RWPE2 (cell line): Measurements from ENCODE around the gene HS6ST1.

ENCODE experiments used
- ATAC-seq: fragments of 200-7000 bp; cut with Tn5 transposase; 3 replicates; pipeline ENCODE4 v1.9.1; 2021; ENCODE audit warnings: low read depth
- DNase-seq: peaks from one replicate; pipeline ENCODE4 v3.0.0-alpha.2; 2020; ENCODE audit warnings: low spot score
- H3K27ac ChIP-seq: fragments of 450-650 bp; 2 replicates; pipeline ENCODE4 v1.5.1; 2017; ENCODE audit warnings: mild to moderate bottlenecking; ENCODE audit not compliant: poor library complexity, severe bottlenecking
- H3K27me3 ChIP-seq: fragments of 250-450 bp; sonication (Bioruptor Pico); 2 replicates; pipeline ENCODE4 v1.5.1; 2021; ENCODE audit warnings: mild to moderate bottlenecking, moderate library complexity; ENCODE audit not compliant: insufficient read depth, poor library complexity, severe bottlenecking
- H3K36me3 ChIP-seq: fragments of 250-450 bp; sonication (Bioruptor Pico); 2 replicates; pipeline ENCODE4 v1.5.1; 2020; ENCODE audit warnings: low read depth, mild to moderate bottlenecking, moderate library complexity
- H3K4me1 ChIP-seq: fragments of 250-450 bp; sonication (Bioruptor Pico); 2 replicates; pipeline ENCODE4 v1.5.1; 2021; ENCODE audit warnings: mild to moderate bottlenecking, moderate library complexity; ENCODE audit not compliant: insufficient read depth, poor library complexity, severe bottlenecking
- H3K4me3 ChIP-seq: fragments of 250-450 bp; sonication (Bioruptor Pico); 2 replicates; pipeline ENCODE4 v1.5.1; 2021; ENCODE audit warnings: mild to moderate bottlenecking, moderate library complexity; ENCODE audit not compliant: severe bottlenecking
- H3K9me3 ChIP-seq: fragments of 250-450 bp; sonication (Bioruptor Pico); 2 replicates; pipeline ENCODE4 v1.5.1; 2021; ENCODE audit warnings: mild to moderate bottlenecking, moderate library complexity; ENCODE audit not compliant: severe bottlenecking
- CTCF ChIP-seq: fragments of 450-650 bp; IDR thresholded peaks from one replicate; pipeline ENCODE4 v1.5.1; 2017; ENCODE audit warnings: mild to moderate bottlenecking, moderate library complexity; ENCODE audit not compliant: poor library complexity, severe bottlenecking

HS6ST1 gene

GRCh38 chr2:128299628-128300027, 19.0 kb downstream of the HS6ST1 start:
- Histone ChIP-seq H3K4me3 (no peak overlapping the region), H3K36me3 (no peaks in the 10 kb centered on the region), H3K9me3 (no peaks in the 10 kb centered on the region), H3K27ac (no peak overlapping the region), H3K27me3 (no peaks in the 10 kb centered on the region), H3K4me1 (peaks cover 33% of the 10 kb centered on the region)
- ATAC-seq: no peak
- TF ChIP-seq CTCF: no peak
- DNase-seq: no peak

GRCh38 chr2:128298846-128299507, 19.7 kb downstream of the HS6ST1 start:
- H3K4me1 ChIP-seq: peaks cover 28% of the 10 kb centered on the region
- no peaks in the 10 kb centered on the region for H3K9me3 ChIP-seq
- H3K27me3 ChIP-seq: no peaks in the 10 kb centered on the region
- ATAC-seq (no peak), DNase-seq (no peak)
- no peak overlapping the region for H3K27ac ChIP-seq
- no peaks in the 10 kb centered on the region for H3K36me3 ChIP-seq
- no peak overlapping the region for H3K4me3 ChIP-seq
- TF ChIP-seq CTCF: no peak

- no peaks in the 10 kb centered on the region for H3K27me3 ChIP-seq
- no peaks in the 10 kb centered on the region for H3K36me3 ChIP-seq
- H3K9me3 ChIP-seq: no peaks in the 10 kb centered on the region
- no peak overlapping the region for H3K27ac ChIP-seq
- H3K4me1 ChIP-seq: peaks cover 25% of the 10 kb centered on the region
- DNase-seq: no peak
- no peak overlapping the region for H3K4me3 ChIP-seq
- TF ChIP-seq CTCF: no peak
- no peak for ATAC-seq
Observed at GRCh38 chr2:128298286-128298685, 20.4 kb downstream of the HS6ST1 start.

GRCh38 chr2:128293870-128294455, 24.7 kb downstream of the HS6ST1 start:
- Histone ChIP-seq H3K4me3 (no peak overlapping the region), H3K27ac (no peak overlapping the region), H3K9me3 (peaks cover 2% of the 10 kb centered on the region), H3K36me3 (no peaks in the 10 kb centered on the region), H3K27me3 (no peaks in the 10 kb centered on the region), H3K4me1 (peaks cover 7% of the 10 kb centered on the region)
- ATAC-seq (no peak), DNase-seq (no peak)
- no peak for TF ChIP-seq CTCF

- Histone ChIP-seq H3K4me3 (no peak overlapping the region), H3K27me3 (no peaks in the 10 kb centered on the region), H3K9me3 (peaks cover 2% of the 10 kb centered on the region), H3K36me3 (no peaks in the 10 kb centered on the region), H3K27ac (no peak overlapping the region), H3K4me1 (peaks cover 7% of the 10 kb centered on the region)
- ATAC-seq (no peak), DNase-seq (no peak)
- no peak for TF ChIP-seq CTCF
Observed at GRCh38 chr2:128293426-128293755, 25.3 kb downstream of the HS6ST1 start.
